HG02943 (cell line): ENCODE results near the gene INPP5A.

ENCODE experiments used
- ATAC-seq: cut with Tn5 transposase; IDR thresholded peaks from one replicate; pipeline ENCODE4 v1.9.1; 2021; ENCODE audit warnings: mild to moderate bottlenecking, low read depth, moderate library complexity; ENCODE audit not compliant: unreplicated experiment

INPP5A gene

GRCh38 chr10:132745971-132746370 lies 208.4 kb downstream of the INPP5A start:
- no peak for ATAC-seq

GRCh38 chr10:132746386-132746785 lies 208.8 kb downstream of the INPP5A start:
- no peak for ATAC-seq

- ATAC-seq, result no peak
Observed at GRCh38 chr10:132746801-132747625, 209.4 kb downstream of the INPP5A start.

- no peak for ATAC-seq
Observed at GRCh38 chr10:132748135-132748534, 210.5 kb downstream of the INPP5A start.

- ATAC-seq, result no peak
Observed at GRCh38 chr10:132748545-132749370, 211.2 kb downstream of the INPP5A start.

GRCh38 chr10:132749371-132749795 lies 211.8 kb downstream of the INPP5A start:
- ATAC-seq, result no peak

- ATAC-seq, result no peak
Observed at GRCh38 chr10:132750936-132751335, 213.3 kb downstream of the INPP5A start.

GRCh38 chr10:132752378-132752777 lies 214.8 kb downstream of the INPP5A start:
- no peak for ATAC-seq

GRCh38 chr10:132752961-132753360 lies 215.4 kb downstream of the INPP5A start:
- no peak for ATAC-seq

GRCh38 chr10:132753596-132753995 lies 216.0 kb downstream of the INPP5A start:
- no peak for ATAC-seq

- ATAC-seq, result no peak
Observed at GRCh38 chr10:132754071-132754470, 216.5 kb downstream of the INPP5A start.

GRCh38 chr10:132755166-132755711 lies 217.7 kb downstream of the INPP5A start:
- ATAC-seq, result no peak

- no peak for ATAC-seq
Observed at GRCh38 chr10:132756591-132756990, 219.0 kb downstream of the INPP5A start.

GRCh38 chr10:132757171-132757570 lies 219.6 kb downstream of the INPP5A start:
- no peak for ATAC-seq

GRCh38 chr10:132758865-132759264 lies 221.3 kb downstream of the INPP5A start:
- ATAC-seq, result no peak

- ATAC-seq, result no peak
Observed at GRCh38 chr10:132761395-132762060, 223.9 kb downstream of the INPP5A start.

- ATAC-seq, result no peak
Observed at GRCh38 chr10:132762267-132762666, 224.7 kb downstream of the INPP5A start.

- no peak for ATAC-seq
Observed at GRCh38 chr10:132763545-132763944, 226.0 kb downstream of the INPP5A start.

- ATAC-seq, result no peak
Observed at GRCh38 chr10:132764108-132764507, 226.5 kb downstream of the INPP5A start.

- ATAC-seq, result no peak
Observed at GRCh38 chr10:132765435-132765834, 227.8 kb downstream of the INPP5A start.

- no peak for ATAC-seq
Observed at GRCh38 chr10:132766291-132766690, 228.7 kb downstream of the INPP5A start.
